Spleen (tissue), 7 donors: ENCODE results near the gene CHD5.

Experiments
- CTCF ChIP-seq, 11 experiments: fragments of 200-600 bp in 7 of 11; fragments of 450-650 bp in 4 of 11; sonication (generic) in 4 of 11; IDR thresholded peaks in 8 of 11; conservative IDR thresholded peaks in 3 of 11; 1 replicate in 7 of 11; 2 replicates in 4 of 11; pipeline versions ENCODE4 v1.4.0 to v1.8.0; 2016 to 2021; ENCODE audit warnings: antibody characterized with exemption in 11 of 11, inconsistent platforms in 4 of 11, mild to moderate bottlenecking in 1 of 11
- POLR2A ChIP-seq, 3 donors: fragments of 450-650 bp; IDR thresholded peaks; one replicate each; pipeline ENCODE4 v1.5.1; 2017; ENCODE audit warnings: antibody characterized with exemption in 3 of 3, mild to moderate bottlenecking in 1 of 3
- POLR2AphosphoS5 ChIP-seq, 3 donors: sonication (generic); formaldehyde crosslinking; IDR thresholded peaks; one replicate each; pipeline ENCODE4 v1.5.1; 2017; ENCODE audit warnings: antibody characterized with exemption in 3 of 3
- donor health status: DM: no; HTN: no; CAD: no; lungs with moderate emphysema.
- donor health status: DM: no; HTN: no; CAD: no.
- donor health status: DM: no; HTN: no; CAD: no.

DNA sequence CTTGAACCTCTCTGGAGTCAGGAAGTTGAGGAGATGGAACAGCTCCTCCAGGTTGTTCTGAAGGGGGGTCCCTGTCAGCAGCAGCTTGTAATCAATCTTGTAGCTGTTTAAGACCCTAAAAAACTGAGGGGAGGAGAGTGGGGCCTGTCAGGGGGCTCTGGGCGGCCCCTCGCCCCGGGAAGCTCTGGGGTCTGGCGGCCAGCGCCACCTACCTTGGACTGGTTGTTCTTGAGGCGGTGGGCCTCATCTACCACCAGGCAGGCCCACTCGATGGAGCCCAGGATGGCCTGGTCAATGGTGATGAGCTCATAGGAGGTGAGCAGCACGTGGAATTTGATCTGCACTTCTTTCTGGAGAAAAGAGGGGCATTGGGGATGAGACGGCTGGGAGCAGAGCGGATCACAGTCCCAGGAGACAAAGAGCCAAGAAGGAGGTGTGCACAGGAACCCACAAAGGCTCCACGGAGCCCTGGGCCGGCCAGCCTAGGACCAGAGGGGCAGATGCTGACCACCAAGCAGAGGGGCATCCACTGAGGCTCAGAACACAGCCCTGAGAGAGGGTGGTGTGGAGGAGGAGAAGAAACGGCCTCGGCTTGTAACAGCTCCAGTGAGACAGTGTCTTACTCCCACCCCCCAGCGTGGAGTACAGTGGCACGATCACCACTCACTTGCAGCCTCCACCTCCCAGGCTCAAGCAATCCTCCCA is 43.5 kb downstream of the CHD5 start:
- TF ChIP-seq CTCF (IDR thresholded peaks at IDR 0.05 in 8 of 11, conservative IDR thresholded peaks at IDR 0.05 in 3 of 11) (no peak), POLR2A (IDR thresholded peaks at IDR 0.05) (no peak), POLR2AphosphoS5 (IDR thresholded peaks at IDR 0.05) (no peak)
